ENCODE data around the gene APOL3.
"Not testable (repeated sequence)": the region's sequence is repeated elsewhere in the genome, so short reads cannot be mapped to it uniquely, and the experiment has no call there.

Gene APOL3

DNA sequence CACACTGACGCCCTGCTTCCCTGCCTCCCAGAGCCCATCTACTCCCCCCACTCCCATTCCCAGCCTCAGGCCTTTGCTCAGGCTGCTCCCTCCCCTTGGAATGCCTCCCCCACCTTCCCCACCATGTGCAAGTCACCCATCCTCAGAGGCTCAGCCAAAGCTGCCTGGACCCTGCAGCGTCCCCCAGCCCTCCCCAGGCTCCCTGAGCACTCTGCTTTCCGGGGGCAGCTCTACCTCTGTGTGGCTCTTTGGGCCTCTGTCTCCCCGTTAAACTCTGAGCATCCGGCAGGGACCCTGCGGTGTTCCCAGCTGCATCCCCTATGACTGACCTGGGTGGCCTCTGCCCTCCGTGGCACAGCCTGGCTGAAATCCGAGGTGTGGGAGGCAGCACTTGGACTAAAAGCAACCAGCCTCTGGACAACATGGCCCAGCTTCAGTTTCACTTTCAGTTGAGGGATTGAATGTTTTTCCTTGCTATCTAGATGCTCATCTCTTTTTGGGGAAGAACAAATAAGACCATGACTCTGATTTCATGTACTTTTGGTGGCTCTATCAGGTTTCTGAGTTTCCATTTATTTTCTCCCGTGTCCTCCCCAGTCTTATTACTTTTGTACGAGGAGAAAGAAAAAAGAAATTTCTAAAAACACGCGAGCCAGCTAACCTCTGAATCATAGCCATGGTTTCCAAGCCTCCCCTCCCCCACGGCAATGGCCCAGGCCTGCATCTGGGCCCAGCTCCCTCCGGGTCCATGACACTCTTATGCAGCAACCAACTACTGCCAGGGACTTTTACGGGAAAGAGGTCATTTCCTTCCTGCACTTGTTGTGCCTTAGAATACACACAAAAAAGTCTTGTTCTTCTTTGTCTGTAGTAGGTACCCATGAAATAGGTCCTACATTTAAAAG, 3.8 kb downstream of the APOL3 start:
- DNase-seq = peak; percentile 72

DNA sequence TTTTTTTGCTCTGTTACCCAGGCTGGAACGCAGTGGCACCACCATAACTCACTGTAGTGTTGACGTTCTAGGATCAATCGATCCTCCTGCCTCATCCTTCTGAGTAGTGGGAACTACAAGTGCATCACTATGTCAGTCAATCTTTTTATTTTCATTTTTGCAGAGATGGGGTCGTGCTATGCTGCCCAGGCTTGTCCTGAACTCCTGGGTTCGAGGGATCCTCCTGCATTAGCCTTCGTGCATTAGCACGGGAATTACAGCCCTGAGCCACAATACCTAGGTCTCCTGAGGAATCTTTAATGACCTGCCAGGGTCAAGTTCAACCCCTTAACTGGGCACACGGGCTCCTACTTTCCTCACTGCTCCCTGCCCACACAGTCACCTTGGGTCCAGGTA, 4.4 kb downstream of the APOL3 start:
- no peak for DNase-seq

DNA sequence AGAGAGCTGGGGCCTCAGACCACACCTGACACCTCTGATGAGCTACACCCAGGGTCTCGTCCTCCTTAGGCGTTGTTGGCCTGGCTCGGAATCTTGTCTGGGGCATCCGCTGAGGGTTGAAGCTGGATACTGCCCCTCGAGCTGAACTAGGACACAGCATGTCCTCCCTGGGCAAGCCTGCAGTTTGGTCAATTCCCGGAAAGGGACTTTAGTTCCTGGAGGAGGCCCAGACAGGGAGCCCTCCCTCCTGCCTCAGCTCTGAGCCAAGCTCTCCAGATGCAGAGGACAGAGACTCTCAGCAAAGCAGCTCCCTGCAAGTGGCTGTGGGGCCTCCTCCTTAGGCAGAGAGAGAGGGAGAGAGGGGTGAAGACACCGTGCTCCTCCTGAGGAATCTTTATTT, 4.9 kb downstream of the APOL3 start:
- DNase-seq = no peak

DNA sequence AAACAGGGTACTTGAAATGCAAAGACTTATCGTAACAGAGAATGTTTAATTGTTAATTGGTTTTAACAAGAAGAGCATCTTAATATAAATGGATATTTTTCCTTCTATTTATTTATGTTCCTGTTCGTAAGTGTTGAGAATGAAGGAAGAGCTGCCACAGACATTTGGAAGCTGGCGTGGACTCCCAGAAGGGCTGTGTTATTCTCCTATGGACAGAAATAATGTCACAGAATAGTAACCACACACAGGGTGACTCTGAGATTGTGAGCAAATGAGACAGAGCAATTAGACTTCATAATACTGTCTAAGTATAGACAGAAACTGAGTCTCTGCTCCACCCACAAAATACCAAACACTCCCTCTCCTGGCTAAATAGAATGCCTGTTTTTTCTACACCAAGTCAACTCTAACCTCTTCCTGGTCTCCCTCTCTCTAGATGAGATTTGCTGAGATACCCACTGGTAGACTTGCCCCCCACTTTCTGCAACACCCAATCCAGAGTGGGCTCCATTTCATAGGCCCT, 6.1 kb downstream of the APOL3 start:
- no peak for DNase-seq

DNA sequence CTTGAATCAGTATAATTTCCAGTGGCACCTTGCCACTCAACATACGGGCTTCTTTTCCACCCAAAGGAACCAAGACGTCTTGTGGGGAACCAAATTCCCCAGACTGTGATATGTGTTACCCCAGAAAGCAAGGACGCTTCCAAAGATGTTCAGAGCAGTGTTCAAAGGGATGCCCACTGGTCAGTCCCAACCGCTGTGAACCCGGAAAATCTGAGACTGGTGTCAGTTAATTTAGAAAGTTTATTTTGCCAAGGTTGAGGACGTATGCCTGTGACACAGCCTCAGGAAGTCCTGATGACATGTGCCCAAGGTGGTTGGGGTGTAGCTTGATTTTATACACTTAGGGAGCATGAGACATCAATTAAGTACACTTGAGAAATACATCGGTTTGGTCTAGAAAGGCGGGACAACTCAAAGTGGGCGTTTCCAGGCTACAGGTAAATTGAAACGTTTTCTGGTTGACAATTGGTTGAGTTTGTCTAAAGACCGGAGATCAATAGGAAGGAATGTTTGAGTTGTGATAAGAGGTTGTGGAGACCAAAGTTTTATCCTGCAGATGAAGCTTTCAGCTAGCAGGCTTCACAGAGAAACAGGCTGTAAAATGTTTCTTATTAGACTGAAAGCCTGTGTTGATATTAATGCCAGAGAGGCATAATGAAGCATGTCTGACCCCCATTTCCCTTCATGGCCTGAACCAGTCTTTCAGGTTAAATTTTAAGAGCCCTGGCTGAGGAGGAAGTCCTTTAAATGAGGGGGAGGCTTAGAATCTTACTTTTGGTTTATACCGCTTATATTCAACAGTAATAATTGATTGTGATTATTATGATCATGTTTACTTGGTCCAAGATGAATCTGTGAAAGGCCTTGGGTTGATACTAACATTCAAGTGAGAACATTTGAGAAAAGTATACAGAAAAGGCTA, 6.8 kb downstream of the APOL3 start:
- DNase-seq = no peak

DNA sequence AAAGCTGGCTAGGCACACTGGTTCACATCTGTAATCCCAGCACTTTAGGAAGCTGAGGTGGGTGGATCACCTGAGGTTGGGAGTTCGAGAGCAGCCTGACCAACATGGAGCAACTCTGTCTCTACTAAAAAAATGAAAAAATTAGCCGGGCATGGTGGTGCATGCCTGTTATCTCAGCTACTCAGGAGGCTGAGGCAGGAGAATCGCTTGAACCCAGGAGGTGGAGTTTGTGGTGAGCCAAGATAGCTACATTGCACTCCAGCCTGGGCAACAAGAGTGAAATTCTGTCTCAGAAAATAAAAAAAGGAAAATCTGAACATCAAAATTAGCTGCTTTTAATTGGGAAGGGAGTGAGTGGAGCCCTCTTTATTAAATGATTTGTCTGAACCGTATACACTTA, 7.7 kb downstream of the APOL3 start:
- DNase-seq = not testable (repeated sequence)

DNA sequence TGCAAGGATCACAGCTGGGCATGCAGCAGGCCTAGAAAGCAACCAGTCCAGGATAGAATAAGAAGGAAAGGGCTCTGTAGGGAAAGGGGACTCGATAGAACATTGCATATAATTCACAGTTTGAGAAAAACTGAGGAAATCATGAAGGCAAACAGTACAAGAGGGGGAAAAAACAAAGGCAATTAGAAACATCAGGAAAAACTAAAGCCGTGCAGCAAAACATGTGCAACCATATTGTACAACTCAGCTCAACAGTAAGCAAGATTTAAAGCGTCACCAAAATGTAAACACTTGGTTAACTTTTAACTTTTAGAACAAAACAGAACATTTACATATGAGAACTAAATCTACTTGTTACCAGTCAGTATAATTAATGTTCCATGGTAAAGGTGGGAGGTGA, 8.5 kb downstream of the APOL3 start:
- DNase-seq = no peak

DNA sequence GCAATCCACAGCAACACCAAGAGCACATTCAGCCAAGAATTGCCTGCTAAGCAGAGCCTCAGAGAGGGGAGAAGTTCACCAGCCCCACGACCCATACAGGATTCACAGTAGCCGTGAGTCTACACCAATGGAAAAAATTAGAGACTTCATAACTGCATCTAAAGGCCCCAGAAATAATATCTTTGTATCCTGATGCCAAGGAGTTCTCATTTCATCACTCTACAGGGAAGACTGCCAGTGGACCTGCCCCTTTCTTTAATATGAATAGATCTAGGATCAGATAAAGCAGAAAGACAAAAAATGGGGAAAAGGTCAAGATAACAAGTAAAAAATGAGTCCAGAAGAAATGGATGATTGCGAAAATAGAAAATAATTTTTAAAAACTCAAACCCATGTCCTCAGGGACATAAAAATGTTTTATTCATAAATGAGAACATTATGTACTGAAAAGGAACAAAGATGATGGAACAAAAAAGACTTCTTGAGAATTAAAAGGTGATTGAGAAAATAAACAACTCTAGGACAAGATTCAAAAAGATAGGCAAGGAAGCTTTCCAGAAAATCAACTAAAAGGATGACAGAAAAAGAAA, 9.5 kb downstream of the APOL3 start:
- DNase-seq = peak; percentile 11

DNA sequence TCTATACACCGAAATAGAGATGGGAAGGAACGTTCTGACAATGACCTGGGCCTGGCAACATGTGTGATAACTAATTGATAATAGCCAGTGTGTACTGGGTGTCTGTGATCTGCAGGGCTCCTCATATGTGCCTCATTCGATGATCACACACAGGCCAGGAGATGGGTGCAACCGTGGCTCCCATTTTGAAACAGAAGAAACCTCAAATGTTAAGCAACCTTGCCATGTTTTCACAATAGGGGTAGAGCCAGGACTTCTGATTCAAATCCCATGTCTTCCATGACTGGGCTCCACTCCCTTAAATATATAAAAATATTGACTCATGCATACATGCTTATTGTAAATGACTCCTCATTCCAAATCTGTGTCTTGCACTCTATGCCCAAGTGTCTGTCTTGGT, 11.1 kb downstream of the APOL3 start:
- DNase-seq = peak; percentile 10

DNA sequence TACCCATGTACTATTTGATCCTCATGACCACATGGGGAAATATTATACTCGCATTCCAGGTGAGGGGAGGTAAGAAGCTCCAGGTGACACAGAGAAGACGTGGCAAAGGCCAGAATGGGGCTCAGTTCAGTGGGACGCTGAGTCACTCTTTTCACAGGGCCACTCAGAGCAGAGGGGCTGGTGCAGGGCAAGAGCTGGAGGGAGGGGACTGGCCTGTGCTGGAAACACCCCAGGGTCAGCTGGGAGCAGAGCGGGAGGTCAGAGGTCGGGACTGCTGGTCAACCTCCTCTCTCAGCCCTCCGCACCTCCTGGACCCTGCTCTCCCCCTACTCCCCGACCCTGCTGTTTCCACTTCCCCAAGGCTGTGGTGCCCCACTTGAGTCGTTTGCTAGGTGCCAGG, 12.1 kb downstream of the APOL3 start:
- DNase-seq = no peak

DNA sequence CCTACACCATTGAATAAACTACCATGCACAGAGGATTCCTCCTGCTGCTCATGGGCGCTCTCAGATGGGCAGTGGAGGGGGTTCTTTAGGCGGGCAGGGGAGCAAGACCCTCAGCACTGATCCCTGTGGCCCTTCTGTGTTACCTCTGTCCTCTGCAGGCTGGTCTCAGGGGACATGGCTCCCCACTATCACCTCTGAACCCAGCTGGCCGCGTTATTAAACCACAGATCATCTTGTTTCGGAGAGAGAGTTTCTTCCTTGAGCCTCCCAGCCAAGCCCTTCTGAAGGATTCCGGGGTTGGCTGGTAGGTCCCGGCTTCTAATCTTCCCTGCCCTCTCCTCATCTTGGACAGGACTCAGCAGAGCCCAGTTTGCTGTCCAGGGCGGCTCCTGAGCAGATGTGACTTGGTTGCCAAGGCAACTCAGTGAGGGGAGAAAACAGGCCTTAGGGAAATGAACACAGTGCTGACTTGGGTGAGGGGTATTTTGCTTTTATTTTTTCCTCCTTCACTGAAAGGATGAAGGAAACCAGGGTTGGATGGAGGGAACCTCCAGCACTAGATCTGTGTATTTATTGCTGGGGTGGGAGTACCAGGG, 13.3 kb downstream of the APOL3 start:
- no peak for DNase-seq

DNA sequence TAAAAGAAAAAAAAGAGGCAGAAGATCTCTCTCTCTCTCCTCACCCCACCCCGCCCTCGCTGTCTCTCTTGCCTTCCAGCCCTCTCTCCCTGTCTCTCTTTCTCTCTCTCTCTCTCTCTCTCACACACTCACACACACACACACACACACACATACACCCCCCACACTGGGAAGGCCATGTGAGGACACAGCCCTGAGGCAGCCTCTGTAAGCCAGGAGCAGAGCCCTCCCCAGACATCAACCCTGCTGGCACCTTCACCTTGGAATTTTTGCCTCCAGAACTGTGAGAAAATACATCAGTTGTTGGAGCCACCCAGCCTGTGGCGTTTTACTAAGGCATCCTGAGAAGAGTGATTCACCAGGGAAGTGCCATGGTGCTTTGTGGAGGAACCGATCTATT, 14.7 kb downstream of the APOL3 start:
- peak; percentile 6 for DNase-seq

DNA sequence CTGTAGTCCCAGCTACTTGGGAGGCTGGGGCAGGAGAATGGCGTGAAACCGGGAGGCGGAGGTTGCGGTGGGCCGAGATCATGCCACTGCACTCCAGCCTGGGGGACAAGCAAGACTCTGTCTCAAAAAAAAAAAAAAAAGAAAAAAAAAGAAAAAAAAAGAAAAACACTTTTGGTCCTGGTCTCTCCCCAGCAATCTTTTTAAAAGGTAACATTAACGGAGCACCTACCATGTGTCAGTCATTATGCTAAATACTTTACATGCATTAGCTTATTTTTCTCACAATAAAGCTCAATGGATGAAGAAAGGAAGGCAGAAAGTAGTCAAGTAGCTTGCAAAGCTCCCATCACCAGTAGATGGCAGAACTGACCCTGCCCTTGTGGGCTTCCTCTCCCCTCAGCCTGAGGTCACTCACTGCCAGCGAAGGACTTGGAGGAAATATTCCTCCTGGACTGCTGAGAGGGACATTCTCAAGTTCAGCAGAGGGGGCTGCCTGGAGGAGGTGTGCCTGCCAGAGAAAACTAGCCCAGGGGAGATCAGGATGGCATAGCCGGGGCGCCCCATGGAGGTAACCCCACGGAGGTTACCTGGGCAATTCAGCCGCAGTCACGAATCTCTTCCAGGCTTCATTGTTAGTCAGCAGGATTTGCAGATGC, 15.5 kb downstream of the APOL3 start:
- peak; percentile 69 for DNase-seq

DNA sequence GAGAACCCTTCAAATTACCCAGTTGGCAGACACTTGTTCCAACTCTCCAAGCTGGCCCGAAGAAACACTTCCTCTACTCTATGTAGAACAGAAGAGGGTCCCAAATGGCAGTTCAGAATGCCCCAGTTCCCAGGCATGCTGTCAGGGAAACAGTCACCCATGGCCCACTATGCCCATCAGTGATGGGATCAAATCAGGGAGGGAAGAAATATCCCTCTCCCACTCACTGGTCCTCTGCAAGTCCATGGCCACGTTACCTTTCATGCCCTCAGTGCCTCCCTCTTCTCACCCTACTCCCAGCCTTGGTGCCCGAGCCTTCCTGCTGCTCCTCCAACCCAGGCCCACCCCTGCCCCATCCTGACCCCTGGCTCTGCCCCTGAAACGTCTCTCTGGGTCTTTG, 16.6 kb downstream of the APOL3 start:
- no peak for DNase-seq

DNA sequence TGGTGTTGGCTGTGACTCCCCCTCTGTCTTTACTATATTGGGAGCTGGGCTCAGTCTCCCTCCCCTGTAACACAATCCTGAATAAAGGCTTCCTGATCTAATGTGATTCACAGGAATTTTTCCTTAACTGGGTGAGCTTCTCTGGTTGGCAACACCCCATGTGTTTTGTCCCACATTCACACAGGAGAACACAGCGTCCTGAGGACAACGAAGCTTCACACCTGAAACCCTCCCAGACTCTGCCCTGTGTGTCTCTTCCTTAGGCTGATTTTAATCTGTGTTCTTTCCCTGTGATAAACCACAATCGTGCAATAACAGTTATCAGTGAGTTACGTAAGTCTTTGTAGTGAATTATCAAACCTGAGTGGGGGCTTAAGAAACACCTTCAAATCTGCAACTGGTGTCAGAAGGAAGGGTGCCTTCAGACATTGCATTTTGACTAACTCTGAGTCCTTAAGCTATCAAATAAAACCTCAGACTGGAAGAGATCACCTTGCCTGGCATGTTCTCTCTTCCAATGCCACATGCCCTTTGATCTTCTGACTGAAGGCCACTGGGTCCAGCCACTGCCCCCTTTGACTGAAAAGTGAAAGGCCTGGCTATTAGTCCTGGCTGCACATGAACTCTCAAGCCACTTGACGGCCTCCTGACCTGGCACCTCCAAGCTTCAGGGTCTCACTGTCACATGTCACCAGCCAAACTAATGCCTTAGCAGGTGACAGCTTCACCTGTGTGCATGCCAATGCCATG, 17.3 kb downstream of the APOL3 start:
- DNase-seq = no peak

DNA sequence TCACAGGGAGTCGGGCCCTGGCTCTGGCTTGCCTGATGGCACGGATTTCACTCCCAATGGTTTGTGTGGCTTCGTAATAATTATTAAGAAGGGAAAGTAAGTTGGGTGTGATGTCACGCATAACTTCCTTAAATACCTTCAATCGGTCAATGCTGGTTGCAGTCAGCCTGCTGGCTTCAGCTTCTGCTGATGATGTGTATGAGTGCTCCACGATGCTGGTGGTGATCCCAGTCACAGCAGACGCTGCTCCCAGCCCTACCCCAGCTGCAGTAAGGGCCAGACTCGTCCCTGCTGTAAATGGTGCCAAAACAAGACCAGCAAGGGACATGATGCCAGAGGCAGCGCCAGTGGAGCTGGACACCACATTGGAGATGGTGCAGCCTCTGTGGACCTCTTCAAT, 19.1 kb downstream of the APOL3 start:
- DNase-seq = no peak

DNA sequence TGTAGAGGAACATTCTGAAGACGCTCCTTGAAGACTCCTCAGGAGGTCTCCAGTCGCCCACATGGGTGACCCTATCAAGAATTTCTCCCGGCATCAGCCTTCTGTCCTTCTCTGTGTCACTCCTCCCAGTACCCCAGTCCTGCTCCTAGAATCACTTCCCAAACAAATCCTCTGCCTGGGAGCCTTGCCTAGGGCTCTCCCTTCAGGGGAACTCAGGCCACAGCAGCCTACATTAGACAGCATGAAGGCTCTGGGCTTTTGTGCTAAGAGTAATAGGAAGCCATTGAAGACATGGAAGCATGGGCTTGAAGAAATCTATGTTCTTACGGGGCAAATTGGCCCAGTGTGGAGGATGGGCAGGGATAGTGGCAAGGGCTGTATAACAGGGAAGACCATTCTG, 21.8 kb downstream of the APOL3 start:
- not testable (repeated sequence) for DNase-seq

DNA sequence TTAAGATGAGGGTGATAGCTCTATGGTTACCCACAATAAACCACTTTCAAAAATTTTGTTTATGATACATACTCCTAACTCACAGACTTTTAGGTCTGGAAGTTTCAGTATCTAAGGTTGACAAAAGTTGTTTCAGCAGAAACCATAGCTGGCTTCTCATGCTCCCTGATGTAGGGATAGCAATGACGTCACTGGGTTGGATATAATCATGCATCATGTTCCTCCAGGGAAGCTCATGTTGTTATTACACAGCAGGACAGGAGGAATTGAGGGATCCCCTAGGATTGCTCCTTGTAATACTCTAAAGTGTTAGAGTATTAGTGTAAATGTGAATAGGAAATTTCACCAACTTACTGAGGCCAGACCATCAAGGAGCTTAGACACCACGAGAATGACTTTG, 23.6 kb downstream of the APOL3 start:
- peak; percentile 27 for DNase-seq

DNA sequence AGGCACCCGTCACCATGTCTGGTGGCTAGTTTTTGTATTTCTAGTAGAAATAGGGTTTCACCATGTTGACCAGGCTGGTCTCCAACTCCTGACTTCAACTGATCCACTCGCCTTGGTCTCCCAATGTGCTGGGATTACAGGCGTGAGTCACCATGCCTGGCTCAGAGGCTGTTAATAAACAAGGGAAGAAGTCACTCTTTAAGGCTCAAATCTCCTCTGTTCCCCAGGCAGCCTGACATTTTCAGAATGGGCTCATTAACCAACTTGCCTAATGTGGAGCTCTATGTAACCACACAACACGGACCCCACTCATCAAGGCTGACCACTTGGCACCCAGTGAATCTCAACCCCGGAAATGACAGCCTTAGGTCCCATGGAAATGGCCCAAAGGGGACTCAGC, 24.1 kb downstream of the APOL3 start:
- peak; percentile 54 for DNase-seq

DNA sequence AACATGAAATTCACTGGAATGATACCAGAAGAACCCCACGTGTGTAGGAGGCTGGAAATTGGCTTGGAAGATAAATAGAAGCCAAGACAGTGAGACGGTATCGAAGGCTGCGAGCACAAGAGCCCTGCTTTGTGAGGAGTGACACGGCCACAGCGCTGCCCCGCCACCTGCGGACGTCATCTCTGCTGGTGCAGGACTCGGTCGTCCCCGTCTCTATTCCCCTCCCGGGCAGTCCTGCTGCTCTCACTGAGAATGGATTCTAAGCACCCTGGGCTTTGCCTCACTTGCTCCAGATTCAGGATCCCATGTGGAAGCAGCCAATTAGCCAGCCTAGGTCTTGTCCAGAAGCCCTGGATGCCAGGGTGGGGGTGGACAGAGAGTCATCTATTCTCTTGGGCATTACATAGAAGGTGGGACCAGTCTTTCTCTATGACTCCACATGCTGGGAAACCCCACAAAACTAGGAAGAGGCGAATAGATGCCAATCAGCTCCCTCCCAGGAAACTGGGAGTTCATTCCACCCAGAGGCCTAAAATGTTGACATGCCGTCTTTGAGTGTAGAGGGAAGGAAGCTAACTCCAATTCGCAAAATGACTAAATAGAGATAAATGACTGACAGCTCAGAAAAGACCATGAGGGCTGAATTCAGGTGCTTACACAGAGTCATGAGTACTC, 25.1 kb downstream of the APOL3 start:
- DNase-seq = no peak

DNA sequence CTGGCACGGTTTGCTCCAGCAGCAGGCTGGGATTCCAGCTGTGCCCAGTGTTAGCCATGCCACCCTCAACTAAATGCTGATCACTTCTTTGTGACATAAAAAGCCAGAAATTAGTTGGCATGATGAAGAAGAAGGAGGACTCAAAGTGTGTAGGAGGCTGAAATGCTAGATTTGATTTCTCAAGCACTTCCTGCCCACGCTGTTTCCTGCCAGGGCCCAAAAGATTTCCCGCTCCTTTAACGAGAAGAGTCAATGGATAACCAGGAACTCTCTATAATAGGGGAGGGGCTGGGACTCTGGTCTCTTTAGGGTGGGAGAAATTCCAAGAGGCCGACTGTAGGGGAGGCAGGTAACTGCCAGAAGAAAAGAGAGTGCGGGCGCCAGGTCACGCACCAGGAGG, 26.4 kb downstream of the APOL3 start:
- no peak for DNase-seq

Measured in fibroblast of skin of right biceps (primary cell).